OCI-LY3 (cell line): Measurements from ENCODE around the gene ARID1B.

Experiments used
- H2AFZ ChIP-seq: fragments of 200-600, 300-600 bp; shearing (Covaris generic); 2 replicates; pipeline ENCODE4 v1.6.0; 2014; ENCODE audit warnings: antibody characterized with exemption, low read depth, low read length
- H3K27ac ChIP-seq: fragments of 200-600, 300-600 bp; sonication (generic); 2 replicates; pipeline ENCODE4 v1.5.1; 2014; ENCODE audit warnings: mild to moderate bottlenecking, low read length, moderate library complexity, mixed read lengths
- H3K27me3 ChIP-seq: fragments of 200-600, 300-600 bp; sonication (generic); 2 replicates; pipeline ENCODE4 v1.6.1; 2014; ENCODE audit warnings: low read depth, low read length, mixed read lengths
- H3K36me3 ChIP-seq: fragments of 200-600, 300-600 bp; sonication (generic); replicated peaks from 2 replicates; pipeline ENCODE3; 2014; ENCODE audit warnings: low read depth, low read length, mixed read lengths
- H3K4me1 ChIP-seq: fragments of 300-600, 200-600 bp; sonication (generic); 2 replicates; pipeline ENCODE4 v1.6.1; 2014; ENCODE audit warnings: low read length, mixed read lengths
- H3K4me2 ChIP-seq: fragments of 200-600, 300-600 bp; sonication (generic); 2 replicates; pipeline ENCODE4 v1.6.1; 2014; ENCODE audit warnings: low read length, mixed read lengths
- H3K4me3 ChIP-seq: fragments of 300-600, 200-600 bp; sonication (generic); 2 replicates; pipeline ENCODE4 v1.5.1; 2014; ENCODE audit warnings: antibody characterized with exemption, mild to moderate bottlenecking, low read length, moderate library complexity
- H3K79me2 ChIP-seq: fragments of 300-600, 200-600 bp; shearing (Covaris generic); 2 replicates; pipeline ENCODE4 v1.6.1; 2014; ENCODE audit warnings: mild to moderate bottlenecking, low read length, mixed read lengths
- H3K9ac ChIP-seq: fragments of 300-600, 200-600 bp; shearing (Covaris generic); 2 replicates; pipeline ENCODE4 v1.6.0; 2014; ENCODE audit warnings: mild to moderate bottlenecking, low read length, moderate library complexity
- H3K9me3 ChIP-seq: fragments of 200-600, 300-600 bp; shearing (Covaris generic); 2 replicates; pipeline ENCODE4 v1.6.1; 2014; ENCODE audit warnings: low read length, mixed read lengths; ENCODE audit not compliant: insufficient read depth
- H4K20me1 ChIP-seq: fragments of 200-600, 300-600 bp; sonication (generic); 2 replicates; pipeline ENCODE4 v1.6.1; 2016; ENCODE audit warnings: low read length, mixed read lengths; ENCODE audit not compliant: insufficient read depth
- EZH2phosphoT487 ChIP-seq: fragments of 200-600 bp; shearing (Covaris generic); IDR thresholded peaks from 2 replicates; pipeline ENCODE4 v1.6.1; 2018; ENCODE audit warnings: antibody characterized with exemption, mixed run types, low read depth
- TF ChIP-seq, protein P1 (sequence below): fragments of 200-600, 300-600 bp; sonication (generic); IDR thresholded peaks from 2 replicates; pipeline ENCODE4 v1.5.1; 2014; ENCODE audit warnings: antibody characterized with exemption, low read length, low read depth

ARID1B gene

DNA sequence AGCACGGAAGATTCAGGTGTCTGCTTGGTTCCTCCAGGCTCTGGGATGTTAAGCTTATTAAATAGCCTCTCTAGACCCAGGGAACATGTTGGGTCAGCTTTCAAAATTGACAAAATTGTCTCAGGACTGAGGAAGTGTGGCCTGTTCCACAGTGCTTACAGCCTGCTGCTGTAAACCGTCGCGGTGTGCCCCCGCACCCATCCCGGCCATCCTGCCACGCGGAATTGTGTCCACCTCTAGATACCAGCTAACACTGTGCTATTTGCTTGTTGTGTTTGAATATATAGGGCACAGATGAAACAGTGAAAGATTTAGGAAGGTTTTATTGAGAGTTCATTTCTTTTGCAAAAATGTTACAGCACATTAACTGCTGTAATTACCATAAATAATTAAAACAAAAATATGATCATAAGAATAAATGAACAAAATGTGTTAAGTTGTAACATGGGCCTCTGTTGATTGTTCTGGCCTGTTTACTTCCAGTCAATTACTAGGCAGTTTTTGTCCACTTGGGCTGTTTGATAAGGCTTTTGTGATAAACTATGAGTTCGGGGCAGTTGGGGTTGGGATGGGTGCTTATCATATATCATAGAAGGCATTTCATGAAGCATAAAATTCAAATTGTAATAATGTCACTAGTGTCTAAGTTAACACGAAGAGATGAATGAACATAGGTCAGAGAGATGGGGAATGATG, 77.4 kb downstream of the ARID1B start:
- Histone ChIP-seq H3K9ac (no peak overlapping the region), H3K36me3 (no peaks in the 10 kb centered on the region), H3K4me3 (no peak overlapping the region), H2AFZ (no peak overlapping the region), H3K79me2 (peaks cover 92% of the 10 kb centered on the region), H3K4me2 (0 out of 2 replicates have a peak overlapping the region, but pooled peaks have one; percentile 13), H3K4me1 (peaks cover 40% of the 10 kb centered on the region), H4K20me1 (peaks cover 94% of the 10 kb centered on the region), H3K27ac (no peak overlapping the region), H3K27me3 (0 out of 2 replicates have a peak, but pooled peaks cover 9% of the 10 kb centered on the region), H3K9me3 (no peaks in the 10 kb centered on the region)
- TF ChIP-seq EZH2phosphoT487: no peak
- TF ChIP-seq, protein P1, sequence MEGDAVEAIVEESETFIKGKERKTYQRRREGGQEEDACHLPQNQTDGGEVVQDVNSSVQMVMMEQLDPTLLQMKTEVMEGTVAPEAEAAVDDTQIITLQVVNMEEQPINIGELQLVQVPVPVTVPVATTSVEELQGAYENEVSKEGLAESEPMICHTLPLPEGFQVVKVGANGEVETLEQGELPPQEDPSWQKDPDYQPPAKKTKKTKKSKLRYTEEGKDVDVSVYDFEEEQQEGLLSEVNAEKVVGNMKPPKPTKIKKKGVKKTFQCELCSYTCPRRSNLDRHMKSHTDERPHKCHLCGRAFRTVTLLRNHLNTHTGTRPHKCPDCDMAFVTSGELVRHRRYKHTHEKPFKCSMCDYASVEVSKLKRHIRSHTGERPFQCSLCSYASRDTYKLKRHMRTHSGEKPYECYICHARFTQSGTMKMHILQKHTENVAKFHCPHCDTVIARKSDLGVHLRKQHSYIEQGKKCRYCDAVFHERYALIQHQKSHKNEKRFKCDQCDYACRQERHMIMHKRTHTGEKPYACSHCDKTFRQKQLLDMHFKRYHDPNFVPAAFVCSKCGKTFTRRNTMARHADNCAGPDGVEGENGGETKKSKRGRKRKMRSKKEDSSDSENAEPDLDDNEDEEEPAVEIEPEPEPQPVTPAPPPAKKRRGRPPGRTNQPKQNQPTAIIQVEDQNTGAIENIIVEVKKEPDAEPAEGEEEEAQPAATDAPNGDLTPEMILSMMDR: no peak

DNA sequence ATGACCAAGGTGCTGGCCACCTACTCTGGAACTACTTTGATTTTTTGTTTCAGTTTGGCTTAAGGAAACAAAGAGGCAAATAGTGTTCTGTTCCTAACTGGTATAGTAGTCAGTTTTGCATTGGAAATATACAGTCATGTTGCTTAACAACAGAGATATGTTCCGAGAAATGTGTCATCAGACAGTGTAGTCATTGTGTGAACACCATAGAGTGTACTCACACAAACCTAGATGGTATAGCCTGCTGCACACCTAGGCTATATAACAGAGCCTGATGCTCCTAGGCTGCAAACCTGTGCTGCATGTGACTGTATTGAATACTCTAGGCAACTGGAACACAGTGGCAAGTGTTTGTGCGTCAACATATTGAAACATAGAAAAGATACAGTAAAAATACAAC, 80.4 kb downstream of the ARID1B start:
- no peak overlapping the region for H3K9ac ChIP-seq
- H4K20me1 ChIP-seq: peaks cover 82% of the 10 kb centered on the region
- H3K27ac ChIP-seq: no peak overlapping the region
- no peak for TF ChIP-seq EZH2phosphoT487
- TF ChIP-seq, protein P1: no peak
- peaks cover 94% of the 10 kb centered on the region for H3K79me2 ChIP-seq
- H3K27me3 ChIP-seq: no peaks in the 10 kb centered on the region
- H2AFZ ChIP-seq: no peak overlapping the region
- no peaks in the 10 kb centered on the region for H3K36me3 ChIP-seq
- H3K4me3 ChIP-seq: no peak overlapping the region
- H3K4me1 ChIP-seq: peaks cover 11% of the 10 kb centered on the region
- H3K4me2 ChIP-seq: no peak overlapping the region
- no peaks in the 10 kb centered on the region for H3K9me3 ChIP-seq

DNA sequence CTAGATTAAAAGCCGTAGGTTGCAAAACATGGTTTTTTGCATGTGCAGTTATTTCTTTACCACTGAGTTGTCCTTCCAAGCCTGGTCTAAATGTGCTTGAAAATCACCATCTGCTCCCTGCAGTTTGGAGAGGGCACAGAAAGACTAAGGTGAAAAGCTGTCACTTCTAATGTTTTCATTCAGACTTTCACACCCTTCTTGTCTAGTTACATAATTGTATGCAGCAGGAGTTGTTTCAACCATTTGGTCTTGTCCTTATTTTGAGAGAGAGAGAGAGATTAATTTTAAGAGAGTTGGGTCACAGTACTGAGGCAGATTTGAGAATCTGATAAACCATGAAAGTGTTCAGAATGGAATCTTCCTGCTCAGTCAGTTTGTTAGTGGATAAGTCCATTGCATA, 82.5 kb downstream of the ARID1B start:
- peaks cover 7% of the 10 kb centered on the region for H3K4me1 ChIP-seq
- H3K4me2 ChIP-seq: no peak overlapping the region
- H3K27ac ChIP-seq: no peak overlapping the region
- H3K27me3 ChIP-seq: no peaks in the 10 kb centered on the region
- no peak overlapping the region for H3K9ac ChIP-seq
- no peaks in the 10 kb centered on the region for H3K36me3 ChIP-seq
- no peak overlapping the region for H2AFZ ChIP-seq
- H3K4me3 ChIP-seq: no peak overlapping the region
- no peaks in the 10 kb centered on the region for H3K9me3 ChIP-seq
- peaks cover 91% of the 10 kb centered on the region for H3K79me2 ChIP-seq
- H4K20me1 ChIP-seq: peaks cover 80% of the 10 kb centered on the region
- TF ChIP-seq, protein P1: no peak
- TF ChIP-seq EZH2phosphoT487: no peak

DNA sequence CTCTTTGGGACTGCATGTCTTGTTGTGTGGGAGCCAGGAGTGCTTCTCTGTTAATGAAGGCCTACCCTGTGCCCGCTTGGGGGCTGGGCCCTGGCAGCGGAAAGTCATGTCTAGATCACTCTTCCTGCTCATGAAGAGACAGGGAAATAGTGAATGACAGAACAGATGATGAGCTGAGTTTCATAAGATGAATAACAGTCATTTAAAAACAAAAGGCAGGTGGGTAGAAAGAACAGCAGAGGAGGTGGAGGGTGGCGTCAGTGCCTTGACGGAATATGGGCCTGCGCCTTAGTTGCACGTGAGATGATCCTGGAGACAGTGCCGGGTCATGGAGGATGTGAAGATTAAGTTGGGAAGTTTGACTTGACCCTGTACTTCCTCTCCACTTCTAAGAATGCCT, 85.5 kb downstream of the ARID1B start:
- Histone ChIP-seq H2AFZ (no peak overlapping the region), H4K20me1 (peaks cover 83% of the 10 kb centered on the region), H3K9me3 (no peaks in the 10 kb centered on the region), H3K36me3 (no peaks in the 10 kb centered on the region), H3K4me3 (no peak overlapping the region), H3K9ac (no peak overlapping the region), H3K79me2 (peaks cover 89% of the 10 kb centered on the region), H3K4me2 (no peak overlapping the region), H3K4me1 (peaks cover 9% of the 10 kb centered on the region), H3K27me3 (no peaks in the 10 kb centered on the region), H3K27ac (no peak overlapping the region)
- no peak for TF ChIP-seq EZH2phosphoT487
- TF ChIP-seq, protein P1: no peak
